HG03159 (cell line): ENCODE measurements around the gene ZDHHC8.

Experiments
- ATAC-seq: cut with Tn5 transposase; IDR thresholded peaks from one replicate; pipeline ENCODE4 v1.9.1; 2021; ENCODE audit warnings: mild to moderate bottlenecking, moderate library complexity; ENCODE audit not compliant: unreplicated experiment

Gene ZDHHC8

GRCh38 chr22:20177217-20177911, 45.8 kb downstream of the ZDHHC8 start:
- no peak for ATAC-seq

DNA sequence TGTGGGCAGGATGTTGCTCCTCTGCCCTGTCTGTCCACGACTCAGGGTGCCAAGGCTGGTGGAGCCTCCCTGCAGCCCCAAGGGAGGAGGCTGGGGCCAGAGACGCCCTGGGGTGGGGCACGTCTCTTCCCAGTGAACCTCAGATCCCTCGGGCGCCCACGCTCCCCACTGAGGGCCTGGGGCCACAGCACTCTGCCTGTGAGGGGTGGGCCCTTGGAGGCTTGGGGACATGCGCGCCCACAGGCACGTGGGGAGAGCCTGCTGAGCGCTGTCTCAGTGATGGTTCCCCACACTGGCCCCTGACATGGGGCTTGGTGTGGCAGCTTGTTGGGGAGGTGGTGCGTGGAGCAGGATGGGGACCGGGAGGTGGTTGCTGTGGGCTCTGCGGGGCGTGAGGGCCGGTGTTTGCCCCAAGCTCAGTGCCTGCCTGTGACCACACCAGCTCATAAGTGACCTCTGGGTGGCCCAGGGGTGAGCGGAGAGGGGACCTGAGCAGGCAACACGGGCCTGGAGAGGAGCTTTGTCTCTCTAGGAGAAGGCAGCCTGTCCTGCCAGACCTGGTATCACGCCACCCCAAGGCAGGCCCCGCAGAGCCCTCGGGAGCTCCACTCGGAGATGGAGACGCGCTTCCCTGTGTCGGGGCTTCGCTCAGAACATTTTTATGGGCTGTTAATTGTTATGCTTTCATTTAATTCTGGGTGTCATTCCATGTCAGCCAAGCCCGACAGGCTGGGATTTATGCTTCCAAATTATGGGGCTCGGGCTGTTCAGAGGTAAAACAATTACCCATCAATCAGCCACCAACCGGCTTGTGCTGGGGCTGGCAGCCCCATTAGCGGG, 46.7 kb downstream of the ZDHHC8 start:
- ATAC-seq, result no peak

DNA sequence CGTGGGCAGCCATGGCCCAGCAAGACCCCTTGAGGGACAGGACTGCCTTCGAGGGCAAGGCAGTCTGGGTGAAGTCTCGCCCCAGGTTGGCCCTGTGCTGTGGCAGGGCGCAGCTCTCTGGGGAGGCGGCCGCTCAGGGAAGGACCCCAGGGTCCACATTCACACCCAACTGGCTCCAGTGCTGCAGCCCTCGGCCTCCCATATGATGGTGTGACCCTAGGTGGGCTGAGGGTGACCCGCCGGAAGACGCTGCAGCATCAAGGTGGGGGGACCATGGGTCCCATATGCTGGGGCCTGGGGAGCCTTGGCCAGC, 47.3 kb downstream of the ZDHHC8 start:
- no peak for ATAC-seq

GRCh38 chr22:20179455-20180244, 48.0 kb downstream of the ZDHHC8 start:
- ATAC-seq, result no peak

- no peak for ATAC-seq
These were observed 48.6 kb downstream of the ZDHHC8 start for GRCh38 chr22:20180245-20180630.

DNA sequence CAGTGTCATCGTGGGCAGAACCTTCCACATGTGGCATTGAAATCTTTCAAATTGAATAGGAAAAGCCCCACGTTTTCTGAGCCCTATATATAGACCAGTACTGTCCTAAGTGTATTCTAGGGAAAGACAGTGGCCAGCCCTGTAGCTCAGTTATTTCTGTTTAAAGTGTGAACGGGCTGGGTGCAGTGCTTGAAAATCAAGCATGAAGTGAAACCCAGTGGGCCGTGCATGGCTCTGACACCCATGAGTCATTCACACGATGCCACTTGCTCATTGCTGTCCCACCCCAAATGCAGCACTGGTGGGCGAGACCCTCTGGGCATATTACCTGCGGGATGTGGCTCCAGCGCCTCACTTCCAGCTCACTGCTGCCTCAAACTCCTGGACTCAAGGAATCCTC, 49.0 kb downstream of the ZDHHC8 start:
- no peak for ATAC-seq

DNA sequence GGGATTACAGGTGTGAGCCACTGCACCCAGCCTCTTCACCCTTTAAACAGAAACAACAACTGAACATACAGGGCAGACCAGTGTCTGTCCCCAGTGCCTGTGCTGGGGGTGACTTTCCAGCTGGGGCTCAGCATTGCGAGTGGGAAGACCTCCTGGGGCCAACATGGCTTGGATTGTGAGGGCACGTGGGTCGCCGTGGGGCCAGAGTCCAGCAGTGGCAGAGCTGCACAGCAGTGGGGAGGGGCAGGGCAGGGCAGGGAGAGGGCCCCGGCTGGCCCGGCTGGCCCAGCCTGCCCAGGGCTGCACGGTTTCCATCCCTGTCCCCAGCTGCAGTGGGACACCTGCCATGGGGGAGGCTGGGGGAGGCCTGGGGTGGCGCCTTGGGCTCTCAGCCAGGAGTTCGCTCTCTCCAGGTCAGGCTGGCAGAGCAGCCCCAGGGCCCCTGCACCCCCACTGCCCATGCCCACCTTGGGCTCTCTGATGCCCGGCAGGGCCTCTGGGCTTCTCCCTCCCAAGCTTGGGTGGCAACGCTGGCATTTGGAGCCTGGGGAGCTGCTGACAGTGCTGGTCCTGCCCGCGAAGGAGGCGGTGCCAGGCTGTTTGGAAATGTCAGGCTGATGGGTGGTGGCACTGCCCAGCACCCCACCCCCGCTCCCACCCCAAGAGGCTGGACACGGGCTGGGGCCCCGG, 49.7 kb downstream of the ZDHHC8 start:
- ATAC-seq, result no peak

DNA sequence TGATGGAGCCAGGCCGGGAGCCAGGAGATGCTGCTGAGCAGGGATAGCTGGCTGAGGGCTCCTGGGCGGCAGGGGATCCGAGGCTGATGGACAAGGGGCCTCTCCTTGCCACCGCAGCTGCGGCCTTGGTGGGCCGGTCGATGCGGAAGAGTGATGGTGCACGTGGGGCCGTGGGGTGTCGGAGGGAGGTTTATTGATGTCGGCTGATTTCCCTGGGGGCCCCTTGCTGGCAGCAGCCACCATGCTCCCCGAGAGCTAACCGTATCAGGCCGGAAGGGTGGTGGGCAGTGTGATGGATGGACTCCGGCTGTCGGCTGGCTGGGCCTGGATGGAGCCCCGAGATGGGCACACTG, 50.3 kb downstream of the ZDHHC8 start:
- ATAC-seq, result no peak

GRCh38 chr22:20182365-20182764, 50.8 kb downstream of the ZDHHC8 start:
- ATAC-seq, result no peak

DNA sequence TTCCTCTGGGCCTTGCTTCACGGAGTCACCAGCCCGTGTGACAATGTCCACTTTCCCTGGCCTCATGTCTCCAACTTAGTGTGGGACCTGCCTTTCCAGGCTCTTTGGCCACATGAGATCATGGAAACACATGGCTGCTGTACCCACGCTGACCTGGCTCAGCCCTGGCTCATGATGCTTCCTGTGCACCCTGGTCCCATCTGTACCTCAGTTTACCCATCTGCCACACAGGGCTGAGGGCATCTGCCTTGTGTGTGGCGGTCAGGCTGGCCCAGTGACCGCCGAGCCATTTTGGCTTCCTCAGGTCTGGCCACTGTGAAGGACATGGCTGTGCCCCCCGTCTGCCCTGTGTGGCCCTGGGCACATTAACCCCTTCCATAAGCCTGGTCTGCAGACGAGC, 51.5 kb downstream of the ZDHHC8 start:
- ATAC-seq, result no peak

- ATAC-seq, result no peak
These were observed 52.2 kb downstream of the ZDHHC8 start for GRCh38 chr22:20183823-20184222.

GRCh38 chr22:20184501-20185165, 53.0 kb downstream of the ZDHHC8 start:
- no peak for ATAC-seq

DNA sequence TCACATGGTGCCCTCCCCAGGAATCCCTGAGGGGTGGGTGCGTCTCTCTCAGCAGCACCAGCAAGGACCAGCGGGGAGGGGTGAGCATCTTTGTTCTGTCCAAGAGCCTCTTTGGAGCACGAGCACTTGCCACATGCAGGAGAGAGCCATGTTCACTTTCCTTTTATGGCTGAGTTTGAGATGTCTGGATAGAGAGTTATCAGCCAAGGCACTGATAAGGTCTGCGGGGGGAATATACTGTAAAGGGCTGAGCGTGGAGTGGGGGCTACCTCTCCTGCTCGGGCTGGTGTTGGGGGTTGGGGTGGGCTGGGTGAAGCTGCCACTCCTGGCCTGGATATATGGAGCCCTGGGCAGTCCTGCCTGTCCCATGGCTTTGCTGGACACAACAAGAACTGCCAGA, 54.1 kb downstream of the ZDHHC8 start:
- ATAC-seq, result no peak

DNA sequence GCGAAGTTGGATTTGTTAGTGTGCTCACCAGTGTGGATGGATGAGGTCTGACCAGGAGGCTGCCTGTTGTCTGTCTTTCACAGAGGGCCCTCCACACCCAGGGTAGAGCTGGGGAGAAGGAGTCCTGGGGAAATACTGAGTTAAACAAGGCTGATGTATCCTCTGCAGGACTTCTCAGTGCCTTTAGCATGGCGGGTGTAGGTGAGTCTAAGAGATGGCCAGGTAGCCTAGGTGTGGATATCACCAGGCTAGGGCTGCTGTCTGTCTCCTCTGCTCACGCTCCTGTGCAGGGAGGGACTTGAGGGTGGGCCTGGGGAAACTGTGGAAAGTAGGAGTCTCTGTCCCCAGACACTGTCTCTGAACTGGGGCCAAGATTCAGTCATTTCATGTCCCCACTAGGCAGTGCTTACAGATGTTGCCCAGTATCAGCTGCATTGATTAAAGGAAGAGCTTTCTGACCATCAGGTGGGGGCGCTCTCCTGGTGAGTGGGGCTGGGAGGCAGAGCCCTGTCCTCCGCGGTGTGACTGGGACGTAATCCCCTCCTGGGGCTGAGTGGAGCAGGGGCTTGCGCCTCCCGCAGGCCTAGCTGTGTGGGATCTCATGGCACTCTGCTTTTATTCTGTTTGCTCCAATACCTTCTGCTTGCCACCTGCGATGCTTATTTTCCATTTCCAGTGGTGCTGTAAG, 54.7 kb downstream of the ZDHHC8 start:
- ATAC-seq, result no peak

DNA sequence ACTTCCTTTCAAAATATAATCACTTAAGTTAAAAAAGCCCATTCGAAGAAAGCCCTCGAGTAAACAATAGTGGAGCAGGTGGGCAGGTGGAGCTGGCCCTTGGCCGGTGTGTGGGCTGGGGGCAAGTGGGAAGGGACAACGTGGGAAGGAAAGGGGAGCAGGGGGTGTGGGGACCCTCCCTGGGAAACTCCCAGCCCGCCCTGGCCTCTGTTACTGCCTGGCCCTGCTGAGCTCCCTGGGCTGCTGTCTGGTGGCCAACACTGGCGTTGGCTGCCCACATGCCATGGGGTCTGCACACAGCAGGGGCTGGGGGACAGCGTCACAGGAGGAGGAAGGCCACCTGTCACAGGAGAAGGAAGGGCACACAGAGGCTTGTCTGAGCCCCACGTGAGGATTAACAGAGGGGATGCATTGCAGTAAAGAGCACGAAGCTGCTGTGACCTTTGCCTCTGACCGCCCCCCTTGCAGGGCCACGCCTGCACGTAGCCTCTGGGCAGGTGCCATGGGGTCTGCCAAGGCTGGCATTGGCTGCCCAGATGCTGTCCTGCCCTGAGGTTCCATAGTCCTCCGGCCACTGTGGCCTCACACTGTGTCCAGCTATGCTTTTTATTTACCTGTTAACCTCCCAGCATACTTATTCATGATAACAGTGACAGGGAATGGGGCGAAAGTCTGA, 55.4 kb downstream of the ZDHHC8 start:
- ATAC-seq, result no peak

DNA sequence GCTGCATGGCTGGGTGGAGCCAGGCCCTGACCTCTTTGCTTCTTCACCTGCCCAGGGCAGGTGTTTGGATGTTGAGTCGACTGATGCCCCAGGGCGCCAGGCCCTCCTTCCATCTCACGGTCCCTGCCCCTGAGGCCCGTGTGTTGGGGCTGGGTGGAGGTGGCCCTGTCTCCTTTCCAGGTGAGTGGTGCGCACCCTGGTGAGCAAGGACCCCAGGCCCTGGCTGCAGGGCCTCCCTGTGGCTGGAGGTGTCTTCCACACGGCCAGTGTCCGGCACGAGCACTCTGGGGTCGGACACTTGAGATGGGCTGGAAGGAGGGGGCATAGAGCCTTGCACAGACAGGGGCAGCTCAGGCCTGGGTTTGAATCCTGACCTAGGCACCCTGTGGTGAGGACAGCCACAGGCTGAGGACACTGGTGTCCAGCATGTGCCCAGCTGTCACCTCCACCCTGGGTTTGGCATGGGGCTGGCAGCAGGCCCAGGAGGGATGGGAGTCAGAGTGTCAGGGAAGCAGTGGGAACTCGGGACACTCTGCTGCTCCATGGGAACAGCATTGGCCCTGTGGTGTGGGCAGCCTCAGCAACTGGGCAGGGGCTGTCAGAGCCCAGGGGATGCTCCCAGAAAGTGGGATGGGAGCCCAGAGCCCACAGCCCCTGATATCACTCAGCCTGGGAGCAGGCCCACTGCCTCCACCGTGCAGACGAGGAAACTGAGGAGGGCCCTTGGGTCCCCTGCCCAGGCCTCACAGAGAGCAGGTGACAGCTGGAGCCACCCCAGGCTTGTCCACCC, 56.4 kb downstream of the ZDHHC8 start:
- ATAC-seq, result no peak

GRCh38 chr22:20188567-20188877, 56.9 kb downstream of the ZDHHC8 start:
- ATAC-seq, result no peak

DNA sequence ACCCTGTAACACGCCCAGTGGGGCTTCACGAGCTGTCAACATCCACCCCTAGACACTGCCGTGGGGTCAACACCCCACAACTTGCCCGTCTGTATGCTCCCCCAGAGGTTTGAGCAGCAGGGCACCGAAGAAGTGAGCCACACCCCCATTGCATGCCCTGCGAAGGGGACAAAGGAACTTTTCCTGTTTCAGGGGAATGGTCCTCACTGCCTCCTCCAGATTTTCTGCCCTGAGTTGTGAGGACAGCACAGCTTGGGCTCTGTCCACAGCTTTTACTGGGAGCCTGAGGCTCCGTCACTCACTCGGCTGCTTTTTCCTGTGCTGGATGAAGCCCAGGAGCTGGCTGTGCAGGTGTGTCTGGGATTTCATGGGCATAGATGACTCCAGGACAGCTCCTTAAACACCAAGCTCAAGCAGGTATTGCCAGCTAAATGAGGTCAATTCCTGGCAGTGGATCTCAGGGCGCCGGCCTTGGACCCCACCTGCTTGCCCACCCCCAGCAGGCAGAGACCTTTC, 59.5 kb downstream of the ZDHHC8 start:
- no peak for ATAC-seq

- ATAC-seq, result no peak
These were observed 60.2 kb downstream of the ZDHHC8 start for GRCh38 chr22:20191803-20192202.
